GM12878 (cell line): ENCODE data around the gene COPS6. TPM values are rescaled to one million over a fixed set of nuclear protein-coding genes. Genes with fewer than 3 reads are reported as not detected.

Experiments
- ATAC-seq: fragments of 200-7000 bp; cut with Tn5 transposase; 3 replicates; pipeline ENCODE4 v1.9.1; 2020; ENCODE audit warnings: mild to moderate bottlenecking, moderate library complexity
- BruUV-seq: library from RNA; stranded (reverse); fragments of 400-500 nt; replicated peaks from 2 replicates; lab custom pipeline; 2021; lab: Mats Ljungman, UMichigan
- CTCF ChIA-PET: fragments of 300-600 bp; sonication (Branson Sonifier 250); formaldehyde crosslinking; extraction: SDS; loops from one replicate; lab custom pipeline; 2021; ENCODE audit warnings: inconsistent platforms; lab: Yijun Ruan, JAX
- POLR2A ChIA-PET: fragments of 350-600 bp; formaldehyde crosslinking; extraction: SDS; loops from one replicate; lab custom pipeline; 2021; ENCODE audit warnings: inconsistent platforms; lab: Charles Lee
- RAD21 ChIA-PET: fragments of 300-600 bp; sonication (Branson Sonifier 250); formaldehyde crosslinking; loops from one replicate; lab custom pipeline; 2023; ENCODE audit warnings: antibody characterized with exemption; ENCODE audit not compliant: unreplicated experiment; lab: Charles Lee
- SMC1A ChIA-PET: fragments of 300-600 bp; sonication (Branson Sonifier 250); formaldehyde crosslinking; loops from one replicate; lab custom pipeline; 2023; ENCODE audit not compliant: unreplicated experiment, uncharacterized antibody; lab: Charles Lee
- DNase-seq: peaks from one replicate; pipeline ENCODE4 v3.0.0-alpha.2; 2011; ENCODE audit warnings: low read depth, low spot score
- FAIRE-seq: peaks from 3 replicates; lab custom pipeline; 2011; peaks lifted over from hg19 to GRCh38; lab: Jason Lieb, UNC
- H2AFZ ChIP-seq: 2 replicates; pipeline ENCODE4 v1.6.0; 2011; ENCODE audit warnings: low read depth, low read length, control low read depth; ENCODE audit not compliant: control insufficient read depth
- H3K27ac ChIP-seq: 2 replicates; pipeline ENCODE4 v1.5.1; 2011; ENCODE audit warnings: control low read depth; ENCODE audit not compliant: control insufficient read depth, insufficient read depth
- H3K27me3 ChIP-seq, 2 experiments: replicated peaks in 1 of 2; 2 replicates each; pipeline versions ENCODE4 v1.6.0 to v1.6.1; 2011; ENCODE audit warnings: low read length in 1 of 2; ENCODE audit not compliant: control insufficient read depth in 2 of 2, insufficient read depth in 2 of 2
- H3K36me3 ChIP-seq, 2 experiments: 2 replicates each; pipeline ENCODE4 v1.5.1; 2011; ENCODE audit warnings: low read length in 1 of 2; ENCODE audit not compliant: control insufficient read depth in 2 of 2, insufficient read depth in 2 of 2
- H3K4me1 ChIP-seq: 2 replicates; pipeline ENCODE4 v1.6.1; 2011; ENCODE audit warnings: mild to moderate bottlenecking, low read length, moderate library complexity, mixed read lengths; ENCODE audit not compliant: control insufficient read depth, insufficient read depth
- H3K4me2 ChIP-seq: 2 replicates; pipeline ENCODE4 v1.6.0; 2011; ENCODE audit warnings: control low read depth; ENCODE audit not compliant: control insufficient read depth, insufficient read depth
- H3K4me3 ChIP-seq: fragments of 200-600 bp; sonication (generic); 2 replicates; pipeline ENCODE4 v1.5.1; 2016
- H3K79me2 ChIP-seq: 2 replicates; pipeline ENCODE4 v1.6.0; 2011; ENCODE audit warnings: low read length; ENCODE audit not compliant: control insufficient read depth, insufficient read depth
- H3K9ac ChIP-seq: 2 replicates; pipeline ENCODE4 v1.8.0; 2011; ENCODE audit warnings: low read length, control low read depth, mixed read lengths; ENCODE audit not compliant: control insufficient read depth, insufficient read depth
- H3K9me3 ChIP-seq: replicated peaks from 3 replicates; pipeline ENCODE4 v1.5.1; 2011; ENCODE audit warnings: mild to moderate bottlenecking, low read length; ENCODE audit not compliant: control insufficient read depth, insufficient read depth
- H4K20me1 ChIP-seq: 2 replicates; pipeline ENCODE4 v1.6.0; 2011; ENCODE audit not compliant: control insufficient read depth, insufficient read depth
- BACH1 ChIP-seq: fragments of 450-650 bp; IDR thresholded peaks from 2 replicates; pipeline ENCODE4 v1.6.1; 2017; ENCODE audit warnings: mild to moderate bottlenecking, borderline replicate concordance
- BMI1 ChIP-seq: fragments of 450-650 bp; IDR thresholded peaks from 2 replicates; pipeline ENCODE4 v1.6.1; 2016; ENCODE audit warnings: mild to moderate bottlenecking, moderate library complexity, borderline replicate concordance
- E2F4 ChIP-seq: IDR thresholded peaks from 2 replicates; pipeline ENCODE4 v1.6.1; 2012; ENCODE audit warnings: low read depth, low read length, improper control_type of control experiment
- JUND ChIP-seq: IDR thresholded peaks from 2 replicates; pipeline ENCODE4 v1.6.1; 2012; ENCODE audit warnings: low read depth, mild to moderate bottlenecking, low read length, improper control_type of control experiment, moderate library complexity
- NFIC ChIP-seq: IDR thresholded peaks from 2 replicates; pipeline ENCODE4 v1.6.1; 2012; ENCODE audit warnings: low read depth, mild to moderate bottlenecking, inconsistent platforms, low read length, moderate library complexity
- RAD51 ChIP-seq: fragments of 450-650 bp; IDR thresholded peaks from 2 replicates; pipeline ENCODE4 v1.6.1; 2016; ENCODE audit warnings: moderate library complexity, mild to moderate bottlenecking, inconsistent platforms
- USF1 ChIP-seq: IDR thresholded peaks from 2 replicates; pipeline ENCODE4 v1.6.1; 2011; ENCODE audit warnings: borderline replicate concordance, low read depth, mild to moderate bottlenecking, moderate library complexity, mixed read lengths, low read length; ENCODE audit not compliant: insufficient read depth; ENCODE audit errors: extremely low read length
- YBX1 ChIP-seq: fragments of 450-650 bp; IDR thresholded peaks from 2 replicates; pipeline ENCODE4 v1.6.1; 2016; ENCODE audit warnings: antibody characterized with exemption
- ZNF24 ChIP-seq: fragments of 450-650 bp; IDR thresholded peaks from 2 replicates; pipeline ENCODE4 v1.6.1; 2017; ENCODE audit warnings: antibody characterized with exemption, mild to moderate bottlenecking
- WGBS: methylation state at CpG from one replicate; pipeline ENCODE4 v1.1.6; 2016; ENCODE audit warnings: low lambda C conversion rate; ENCODE audit not compliant: insufficient replicate concordance, insufficient coverage; ENCODE audit errors: missing lambda C conversion rate; 5-methylcytosine and 5-hydroxymethylcytosine counted together
- in situ Hi-C: fragments of 300-500 bp; cut with MboI; formaldehyde crosslinking; loops from 9 replicates; pipeline ENCODE4 v1.14.3; 2018; ENCODE audit warnings: mixed read lengths
- intact Hi-C: fragments of 100-400 bp; cut with micrococcal nuclease; formaldehyde crosslinking; loops from one replicate; pipeline ENCODE4 v1.14.2; 2022; ENCODE audit not compliant: unreplicated experiment
- polyA plus RNA-seq, 11 experiments: library from polyadenylated mRNA; depleted of rRNA in 4 of 11; unstranded in 6 of 11; stranded (reverse) in 5 of 11; fragments of >200 nt; fragmentation: Nextera tagmentation in 4 of 11; fragmentation: Illumina TruSeq in 1 of 11; extraction: Ambion mirVana in 4 of 11; extraction: Trizol in 1 of 11; gene quantifications; 1 replicate in 1 of 11; 2 replicates in 10 of 11; pipeline versions ENCODE4 v1.2.1 to v1.2.3, GENCODE V29; 2011 to 2016; ENCODE audit warnings: inconsistent platforms in 2 of 11, missing spikeins in 2 of 11, low read depth in 1 of 11
- total RNA-seq, 4 experiments: library from RNA; depleted of rRNA in 3 of 4; stranded (reverse); fragments of >200 nt in 3 of 4; fragmentation: Illumina TruSeq in 1 of 4; extraction: Trizol in 1 of 4; gene quantifications; 2 replicates each; pipeline versions ENCODE4 v1.2.1 to v1.2.3, GENCODE V29; 2013 to 2021

COPS6 gene
- total and polyA plus RNA-seq, 10 of the 15 experiments (the other 5 are each of a cell fraction or from before 2014, with no cell fraction given), result 28.5 to 182 (median 81.5) TPM

GRCh38 chr7:100040575-100040974, 48.2 kb upstream of the COPS6 start:
- no peaks in the 10 kb centered on the region for H3K27me3 ChIP-seq
- no peaks in the 10 kb centered on the region; the same call in 2 of the 3 replicates for H3K9me3 ChIP-seq
- in situ Hi-C loops, result no loop called here
- H3K36me3 ChIP-seq, result peaks cover 0 to 9% of the 10 kb centered on the region in 2 experiments; a peak in 1 of 4 replicates
- H3K79me2 ChIP-seq, result no peaks in the 10 kb centered on the region
- intact Hi-C loops, result no loop called here
- DNase-seq, result no peak
- ChIA-PET CTCF (interaction anchor here (0.7 to 1.4 kb wide), 2 partner anchors 12 to 23 kb away, joined by 3 read pairs; no protein-coding TSS in a partner anchor), SMC1A (interaction anchor here (1.6 kb wide), 1 partner anchor 12 kb away, joined by 3 read pairs; no protein-coding TSS in a partner anchor), POLR2A (no interaction called here), RAD21 (no interaction called here)
- no TSS peak for BruUV-seq
- no peak for ATAC-seq
- 22% methylated on average over 7 of the region's 7 CpGs for WGBS
- no peak overlapping the region for H3K4me3 ChIP-seq
- no peak for TF ChIP-seq JUND
- TF ChIP-seq NFIC, result no peak
- no peak for TF ChIP-seq RAD51
- TF ChIP-seq USF1, result no peak
- no peak for TF ChIP-seq BACH1
- no peak for TF ChIP-seq E2F4
- TF ChIP-seq YBX1, result no peak
- TF ChIP-seq BMI1, result no peak
- no peak for TF ChIP-seq ZNF24
- no peaks in the 10 kb centered on the region for H3K4me1 ChIP-seq
- H3K4me2 ChIP-seq, result no peak overlapping the region
- H2AFZ ChIP-seq, result no peak overlapping the region
- H3K27ac ChIP-seq, result no peak overlapping the region
- no peaks in the 10 kb centered on the region for H4K20me1 ChIP-seq
- no peak overlapping the region for H3K9ac ChIP-seq
- no peak for FAIRE-seq
